Sigmoid colon (tissue), 7 donors: ENCODE data around the gene RAB36. TPM values are rescaled to one million over a fixed set of nuclear protein-coding genes. Genes with fewer than 3 reads are reported as not detected.
A peak's percentile ranks its signal among the peaks of the same experiment; 100 is the strongest.

Experiments
- DNase-seq: peaks from one replicate; pipeline ENCODE4 v3.0.0-alpha.2; 2019
- H3K27ac ChIP-seq, 4 donors: fragments of 200-600 bp; sonication (generic); one replicate each; pipeline ENCODE4 v1.5.1; 2016 to 2019; ENCODE audit warnings: mild to moderate bottlenecking in 1 of 4
- H3K27me3 ChIP-seq, 3 donors: fragments of 200-600 bp; sonication (generic); one replicate each; pipeline ENCODE4 v1.5.1; 2019; ENCODE audit warnings: mild to moderate bottlenecking in 1 of 3
- H3K36me3 ChIP-seq, 4 donors: fragments of 200-600 bp; sonication (generic); one replicate each; pipeline ENCODE4 v1.5.1; 2016 to 2019
- H3K4me1 ChIP-seq, 4 donors: fragments of 200-600 bp; sonication (generic); one replicate each; pipeline ENCODE4 v1.5.1; 2017 to 2019
- H3K4me3 ChIP-seq, 4 donors: fragments of 200-600 bp; sonication (generic); one replicate each; pipeline ENCODE4 v1.5.1; 2017 to 2019; ENCODE audit warnings: mild to moderate bottlenecking in 2 of 4, moderate library complexity in 1 of 4
- H3K9me3 ChIP-seq, 4 donors: fragments of 200-600 bp in 3 of 4; sonication (generic) in 3 of 4; one replicate each; pipeline versions ENCODE4 v1.5.1 to v1.6.1; 2013 to 2019
- EP300 ChIP-seq, 4 donors: sonication (generic); formaldehyde crosslinking; IDR thresholded peaks; one replicate each; pipeline ENCODE4 v1.6.1; 2017; ENCODE audit warnings: antibody characterized with exemption in 4 of 4
- POLR2A ChIP-seq, 2 donors: fragments of 450-650 bp; IDR thresholded peaks; one replicate each; pipeline ENCODE4 v1.6.1; 2016; ENCODE audit warnings: antibody characterized with exemption in 2 of 2, mild to moderate bottlenecking in 2 of 2, moderate library complexity in 2 of 2
- POLR2AphosphoS5 ChIP-seq, 4 donors: sonication (generic); formaldehyde crosslinking; IDR thresholded peaks; one replicate each; pipeline ENCODE4 v1.6.1; 2017; ENCODE audit warnings: antibody characterized with exemption in 4 of 4
- WGBS, 2 donors: extraction: QIAGEN DNeasy Blood & Tissue Kit; methylation state at CpG; one replicate each; pipeline ENCODE4 v1.1.7; 2013; 5-methylcytosine and 5-hydroxymethylcytosine counted together
- intact Hi-C: fragments of 100-400 bp; cut with DNase I; formaldehyde crosslinking; loops from one replicate; pipeline ENCODE4 v1.15.1; 2023
- polyA plus RNA-seq, 3 donors: library from polyadenylated mRNA; stranded (reverse); fragments of 200-250 nt; gene quantifications; one replicate each; pipeline ENCODE4 v1.2.3, GENCODE V29; 2013
- total RNA-seq, 4 donors: library from RNA; depleted of rRNA; stranded (reverse); fragments of >200 nt; gene quantifications; one replicate each; pipeline ENCODE4 v1.1.0, GENCODE V29; 2016
- TF ChIP-seq, protein P1 (sequence below), 4 experiments: fragments of 450-650 bp in 3 of 4; fragments of 200-600 bp in 1 of 4; IDR thresholded peaks; one replicate each; pipeline ENCODE4 v1.5.1; 2016 to 2019; ENCODE audit warnings: antibody characterized with exemption in 4 of 4, mild to moderate bottlenecking in 3 of 4, moderate library complexity in 2 of 4
- donor health status: healthy with polysubstance abuse.
- donor health status: Bipolar disorder and iron deficiency.
- donor health status: healthy.

Gene RAB36
- total and polyA plus RNA-seq, 7 donors, result 0.23 to 5.3 (median 2.1) TPM

DNA sequence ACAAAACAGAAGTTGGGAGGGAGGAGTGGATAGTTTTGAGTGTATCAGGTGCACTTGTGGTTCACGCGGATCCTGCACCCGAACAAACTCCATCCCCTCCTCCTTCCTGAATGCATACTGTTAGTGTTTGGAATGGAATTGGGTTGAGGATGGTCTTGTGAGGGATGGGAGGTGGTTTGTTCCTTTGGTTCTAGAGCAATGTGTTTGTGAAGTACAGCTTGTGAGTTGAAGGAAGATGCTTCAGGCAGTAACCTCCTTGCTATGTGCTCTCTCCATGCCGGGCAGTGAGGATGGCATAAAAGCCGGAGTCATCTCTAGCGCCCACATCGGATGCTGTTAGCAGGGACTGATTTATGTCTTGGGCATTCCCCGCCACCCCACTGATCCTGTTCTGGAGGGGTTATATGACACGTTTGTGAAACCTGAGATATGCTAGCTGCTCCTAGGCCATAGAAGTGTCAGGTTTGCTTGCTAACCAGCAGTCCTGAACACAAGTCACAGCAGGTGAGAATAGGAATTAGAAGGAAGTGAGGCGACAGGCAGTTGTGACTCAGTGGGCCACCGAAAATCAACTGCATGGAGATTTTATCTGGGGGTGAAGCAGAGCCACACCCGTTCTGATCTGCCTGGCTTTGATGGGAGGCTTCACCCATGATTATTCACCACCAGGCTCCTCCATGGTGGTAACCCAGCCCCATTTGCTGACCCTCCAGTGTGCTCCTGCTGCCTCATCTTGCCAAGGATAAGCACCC, 37.2 kb downstream of the RAB36 start:
- Histone ChIP-seq H3K4me3 (peak overlapping the region; percentile 64 to 77 (median 72)), H3K27ac (peak overlapping the region; percentile 68 to 86 (median 79)), H3K9me3 (no peaks in the 10 kb centered on the region), H3K36me3 (no peaks in the 10 kb centered on the region), H3K4me1 (peaks cover 0 to 62% (median 55%) of the 10 kb centered on the region in 4 donors), H3K27me3 (no peaks in the 10 kb centered on the region)
- DNase-seq, result no peak
- WGBS, 2 donors, result 29 to 33% methylated on average over 12 of the region's 12 CpGs
- TF ChIP-seq POLR2AphosphoS5 (IDR thresholded peaks at IDR 0.05) (peak in 1 of 4 donors; percentile 9), POLR2A (IDR thresholded peaks at IDR 0.05) (no peak)
- intact Hi-C loops, result no loop called here

DNA sequence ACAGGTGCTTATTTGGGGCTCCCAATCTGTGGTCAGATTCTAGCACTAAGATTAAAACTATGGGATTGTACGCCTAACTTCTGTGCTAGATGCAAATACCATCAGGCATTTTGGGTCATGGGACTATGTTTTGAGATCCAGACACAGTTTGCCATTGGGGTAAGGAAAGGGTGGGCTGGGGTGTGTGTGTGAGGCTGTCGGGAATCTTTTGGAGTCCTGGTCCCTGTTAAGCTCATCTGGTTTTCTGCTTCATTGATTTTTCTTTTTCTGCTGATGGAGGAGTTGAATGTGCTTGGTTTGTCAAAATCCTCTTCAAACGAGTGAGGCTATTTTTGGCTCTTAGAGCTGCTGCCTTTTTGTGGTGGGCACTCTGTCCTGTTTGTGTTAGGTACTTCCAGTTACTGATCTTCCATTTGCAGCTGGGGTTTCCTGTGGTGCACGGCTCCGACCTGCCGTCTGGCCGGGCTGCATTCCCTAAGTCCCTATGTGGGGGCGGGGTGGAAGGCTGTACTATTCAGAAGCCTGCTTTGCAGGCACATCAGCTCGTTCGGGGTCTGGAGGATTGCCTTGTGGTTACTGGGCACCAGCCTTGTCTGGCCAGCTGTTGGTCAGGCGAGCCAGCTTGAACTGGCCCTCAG, 37.9 kb downstream of the RAB36 start:
- Histone ChIP-seq H3K27ac (peak overlapping the region; percentile 68 to 86 (median 79)), H3K9me3 (no peaks in the 10 kb centered on the region), H3K4me3 (peak overlapping the region; percentile 17 to 77 (median 72)), H3K27me3 (no peaks in the 10 kb centered on the region), H3K4me1 (peaks cover 0 to 68% (median 57%) of the 10 kb centered on the region in 4 donors), H3K36me3 (no peaks in the 10 kb centered on the region)
- 14 to 18% methylated on average over 11 of the region's 11 CpGs for WGBS, 2 donors
- TF ChIP-seq POLR2AphosphoS5 (IDR thresholded peaks at IDR 0.05) (peak in 1 of 4 donors; percentile 34), EP300 (IDR thresholded peaks at IDR 0.05) (no peak)
- intact Hi-C loops, result no loop called here
- DNase-seq, result no peak

DNA sequence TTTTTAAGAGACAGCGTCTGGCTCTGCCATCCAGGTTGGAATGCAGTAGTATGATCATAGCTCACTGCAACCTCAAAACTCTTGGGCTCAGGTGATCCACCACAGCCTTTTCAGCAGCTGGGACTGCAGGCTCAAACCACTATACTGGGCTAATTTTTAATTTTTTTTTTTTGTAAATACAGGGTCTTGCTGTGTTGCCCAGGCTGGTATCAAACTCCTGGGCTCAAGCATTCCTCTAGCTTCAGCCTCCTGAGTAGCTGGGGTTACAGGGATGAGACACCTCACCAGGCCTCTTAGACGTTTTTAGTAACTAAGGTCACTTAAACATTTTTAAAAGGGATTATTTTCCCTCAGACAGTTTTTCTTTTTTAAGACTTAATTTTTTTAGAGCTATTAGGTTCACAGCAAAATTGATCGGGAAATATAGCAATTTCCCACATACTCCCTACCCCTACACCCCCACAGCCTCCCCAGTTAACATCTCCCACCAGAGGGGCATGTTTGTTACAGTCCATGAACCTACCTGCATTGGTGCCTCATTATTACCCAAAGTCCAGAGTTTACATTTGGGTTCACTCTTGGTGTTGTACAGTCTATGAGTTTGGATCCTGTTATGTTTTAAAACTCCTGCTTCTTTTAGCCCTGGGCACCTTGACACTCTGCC, 39.0 kb downstream of the RAB36 start:
- no peaks in the 10 kb centered on the region for H3K9me3 ChIP-seq
- peak overlapping the region in 3 of 4 donors; percentile 77 to 86 (median 81) for H3K27ac ChIP-seq
- H3K4me1 ChIP-seq, result peaks cover 0 to 59% (median 48%) of the 10 kb centered on the region in 4 donors
- DNase-seq, result no peak
- no peaks in the 10 kb centered on the region for H3K36me3 ChIP-seq
- intact Hi-C loops, result no loop called here
- no peak for TF ChIP-seq EP300 (IDR thresholded peaks at IDR 0.05)
- TF ChIP-seq POLR2A (IDR thresholded peaks at IDR 0.05), result no peak
- no peak for TF ChIP-seq POLR2AphosphoS5 (IDR thresholded peaks at IDR 0.05)
- TF ChIP-seq, protein P1, sequence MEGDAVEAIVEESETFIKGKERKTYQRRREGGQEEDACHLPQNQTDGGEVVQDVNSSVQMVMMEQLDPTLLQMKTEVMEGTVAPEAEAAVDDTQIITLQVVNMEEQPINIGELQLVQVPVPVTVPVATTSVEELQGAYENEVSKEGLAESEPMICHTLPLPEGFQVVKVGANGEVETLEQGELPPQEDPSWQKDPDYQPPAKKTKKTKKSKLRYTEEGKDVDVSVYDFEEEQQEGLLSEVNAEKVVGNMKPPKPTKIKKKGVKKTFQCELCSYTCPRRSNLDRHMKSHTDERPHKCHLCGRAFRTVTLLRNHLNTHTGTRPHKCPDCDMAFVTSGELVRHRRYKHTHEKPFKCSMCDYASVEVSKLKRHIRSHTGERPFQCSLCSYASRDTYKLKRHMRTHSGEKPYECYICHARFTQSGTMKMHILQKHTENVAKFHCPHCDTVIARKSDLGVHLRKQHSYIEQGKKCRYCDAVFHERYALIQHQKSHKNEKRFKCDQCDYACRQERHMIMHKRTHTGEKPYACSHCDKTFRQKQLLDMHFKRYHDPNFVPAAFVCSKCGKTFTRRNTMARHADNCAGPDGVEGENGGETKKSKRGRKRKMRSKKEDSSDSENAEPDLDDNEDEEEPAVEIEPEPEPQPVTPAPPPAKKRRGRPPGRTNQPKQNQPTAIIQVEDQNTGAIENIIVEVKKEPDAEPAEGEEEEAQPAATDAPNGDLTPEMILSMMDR (IDR thresholded peaks at IDR 0.05), result no peak
- 67 to 70% methylated on average over 3 of the region's 3 CpGs for WGBS, 2 donors
- H3K27me3 ChIP-seq, result no peaks in the 10 kb centered on the region
- peak overlapping the region in 2 of 4 donors; percentile 74 to 77 for H3K4me3 ChIP-seq

DNA sequence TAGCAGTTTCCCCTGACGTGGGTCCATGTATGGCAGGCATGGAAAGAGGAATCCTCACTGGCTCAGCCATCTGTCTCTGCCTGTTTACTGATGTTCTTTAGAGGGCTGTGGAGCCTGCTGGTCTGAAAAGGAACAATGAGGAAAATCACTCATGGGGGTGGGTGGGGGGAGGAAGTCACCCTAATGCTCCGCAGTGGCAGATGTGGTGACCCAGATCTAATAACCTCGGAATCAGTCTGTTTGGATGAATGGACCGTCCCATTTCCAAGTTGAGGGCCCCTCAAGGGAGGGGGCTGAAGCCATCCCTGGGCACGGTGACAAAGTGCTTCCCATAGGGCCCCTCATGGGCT, 39.5 kb downstream of the RAB36 start:
- Histone ChIP-seq H3K27me3 (no peaks in the 10 kb centered on the region), H3K9me3 (no peaks in the 10 kb centered on the region), H3K36me3 (no peaks in the 10 kb centered on the region), H3K4me1 (peaks cover 0 to 54% (median 43%) of the 10 kb centered on the region in 4 donors), H3K4me3 (no peak overlapping the region), H3K27ac (peak overlapping the region in 2 of 4 donors; percentile 77 to 86)
- DNase-seq, result no peak
- TF ChIP-seq POLR2AphosphoS5 (IDR thresholded peaks at IDR 0.05), result no peak
- no peak for TF ChIP-seq EP300 (IDR thresholded peaks at IDR 0.05)
- TF ChIP-seq, protein P1 (IDR thresholded peaks at IDR 0.05), result no peak
- TF ChIP-seq POLR2A (IDR thresholded peaks at IDR 0.05), result no peak
- WGBS, 2 donors, result 69 to 89% methylated on average over 5 of the region's 5 CpGs
- intact Hi-C loops, result no loop called here

DNA sequence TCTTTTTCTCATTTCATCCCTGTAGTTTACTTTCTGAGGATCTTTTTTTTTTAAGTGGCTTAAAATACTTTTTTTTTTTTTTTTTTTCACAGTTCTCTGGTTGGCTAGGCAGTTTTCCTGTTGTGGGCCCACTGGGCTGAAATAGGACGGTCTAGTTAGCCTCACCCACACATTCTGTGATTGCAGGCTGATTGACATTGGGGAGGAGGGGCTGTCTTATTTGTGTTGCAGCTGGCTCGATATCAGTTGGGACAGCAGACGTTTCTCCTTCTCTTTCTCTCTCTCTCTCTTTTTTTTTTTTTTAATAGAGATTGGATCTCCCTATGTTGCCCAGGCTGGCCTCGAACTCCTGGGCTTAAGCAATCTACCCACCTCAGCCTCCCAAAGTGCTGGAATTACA, 41.9 kb downstream of the RAB36 start:
- Histone ChIP-seq H3K4me1 (peaks cover 0 to 40% (median 28%) of the 10 kb centered on the region in 4 donors), H3K9me3 (no peaks in the 10 kb centered on the region), H3K27ac (peak overlapping the region in 1 of 4 donors; percentile 53), H3K27me3 (no peaks in the 10 kb centered on the region), H3K36me3 (peaks cover 0 to 7% (median 0%) of the 10 kb centered on the region in 4 donors), H3K4me3 (no peak overlapping the region)
- intact Hi-C loops, result no loop called here
- no peak for DNase-seq
- TF ChIP-seq, protein P1 (IDR thresholded peaks at IDR 0.05), result no peak
- TF ChIP-seq POLR2AphosphoS5 (IDR thresholded peaks at IDR 0.05), result no peak
- TF ChIP-seq EP300 (IDR thresholded peaks at IDR 0.05), result no peak
- TF ChIP-seq POLR2A (IDR thresholded peaks at IDR 0.05), result no peak
- WGBS, 2 donors, result 65 to 78% methylated on average over 4 of the region's 4 CpGs
